ENCODE data around the gene CARNS1.

- peak; percentile 33 to 82 for TF ChIP-seq POLR2A (IDR thresholded peaks at IDR 0.05)
- no peak for TF ChIP-seq CTCF (IDR thresholded peaks at IDR 0.05)
These were observed 48.4 kb downstream of the CARNS1 start for GRCh38 chr11:67463680-67464410.
